B cell (primary cell): Measurements from ENCODE around the gene SSBP2. TPM values are rescaled to one million over a fixed set of nuclear protein-coding genes. Genes with fewer than 3 reads are reported as not detected.

ENCODE experiments used
- ATAC-seq: fragments of 200-7000 bp; cut with Tn5 transposase; one replicate; pipeline ENCODE4 v1.10.0; 2021; ENCODE audit warnings: low read depth, mild to moderate bottlenecking, moderate number of reproducible peaks, moderate library complexity
- CTCF ChIA-PET: fragments of 350-600 bp; sonication (Branson Sonifier 250); formaldehyde crosslinking; loops from one replicate; lab custom pipeline; 2021; ENCODE audit warnings: antibody characterized with exemption, inconsistent platforms; lab: Charles Lee
- POLR2A ChIA-PET: fragments of 350-600 bp; sonication (Branson Sonifier 250); formaldehyde crosslinking; loops from one replicate; lab custom pipeline; 2021; ENCODE audit warnings: antibody characterized with exemption; lab: Charles Lee
- DNase-seq: peaks from one replicate; pipeline ENCODE4 v3.0.0; 2013
- H2AFZ ChIP-seq: 2 replicates; pipeline ENCODE4 v1.6.1; 2012; ENCODE audit warnings: mild to moderate bottlenecking, low read depth, low read length; ENCODE audit not compliant: insufficient read depth, poor library complexity, severe bottlenecking
- H3K27ac ChIP-seq, 2 donors: 1 replicate in 1 of 2; 2 replicates in 1 of 2; pipeline ENCODE4 v1.5.1; 2012 to 2013; ENCODE audit warnings: low read length in 2 of 2, mild to moderate bottlenecking in 2 of 2, moderate library complexity in 1 of 2
- H3K27me3 ChIP-seq, 4 experiments: fragments of 200-600 bp in 1 of 4; sonication (generic) in 1 of 4; replicated peaks in 1 of 4; 1 replicate in 2 of 4; 2 replicates in 2 of 4; pipeline versions ENCODE4 v1.6.1 to v1.7.0; 2013 to 2016; ENCODE audit warnings: low read length in 3 of 4, mild to moderate bottlenecking in 2 of 4, mixed read lengths in 1 of 4, moderate library complexity in 1 of 4; ENCODE audit not compliant: insufficient read depth in 4 of 4, control insufficient read depth in 3 of 4; ENCODE audit errors: control extremely low read depth in 1 of 4
- H3K36me3 ChIP-seq, 2 experiments: replicated peaks in 1 of 2; 1 replicate in 1 of 2; 2 replicates in 1 of 2; pipeline versions ENCODE4 v1.6.1 to v1.7.1; 2013; ENCODE audit warnings: low read length in 1 of 2; ENCODE audit not compliant: insufficient read depth in 2 of 2, control insufficient read depth in 1 of 2; ENCODE audit errors: control extremely low read depth in 1 of 2, extremely low read depth in 1 of 2
- H3K4me1 ChIP-seq, 2 donors: fragments of 200-600 bp in 1 of 2; sonication (generic) in 1 of 2; 1 replicate in 1 of 2; 2 replicates in 1 of 2; pipeline versions ENCODE4 v1.5.1 to v1.6.1; 2013 to 2017; ENCODE audit warnings: low read length in 2 of 2; ENCODE audit not compliant: control insufficient read depth in 2 of 2, insufficient read depth in 2 of 2
- H3K4me2 ChIP-seq: replicated peaks from 2 replicates; pipeline ENCODE3; 2012; ENCODE audit warnings: mild to moderate bottlenecking, low read depth, low read length; ENCODE audit not compliant: poor library complexity, severe bottlenecking
- H3K4me3 ChIP-seq, 5 experiments: fragments of 200-600 bp in 1 of 5; sonication (generic) in 1 of 5; 1 replicate in 3 of 5; 2 replicates in 2 of 5; pipeline versions ENCODE4 v1.5.1 to v1.7.0; 2011 to 2016; ENCODE audit warnings: low read length in 4 of 5, mild to moderate bottlenecking in 4 of 5, low read depth in 2 of 5, control low read depth in 1 of 5, moderate library complexity in 1 of 5; ENCODE audit not compliant: insufficient read depth in 1 of 5; ENCODE audit errors: control extremely low read depth in 1 of 5, extremely low read depth in 1 of 5
- H3K79me2 ChIP-seq: fragments of 200-600 bp; sonication (generic); one replicate; pipeline ENCODE4 v1.6.0; 2016; ENCODE audit warnings: low read length; ENCODE audit not compliant: control insufficient read depth, insufficient read depth
- H3K9ac ChIP-seq: fragments of 200-600 bp; sonication (generic); 2 replicates; pipeline ENCODE4 v1.6.1; 2017; ENCODE audit warnings: mild to moderate bottlenecking, low read length, moderate library complexity
- H3K9me3 ChIP-seq, 3 donors: one replicate each; pipeline versions ENCODE4 v1.6.1 to v1.7.1; 2013; ENCODE audit warnings: low read length in 2 of 3; ENCODE audit not compliant: control insufficient read depth in 2 of 3, insufficient read depth in 1 of 3; ENCODE audit errors: control extremely low read depth in 1 of 3
- H4K20me1 ChIP-seq: 2 replicates; pipeline ENCODE4 v1.6.0; 2012; ENCODE audit warnings: mild to moderate bottlenecking, low read length; ENCODE audit not compliant: insufficient read depth, control insufficient read depth, poor library complexity, severe bottlenecking
- H3K27ac Mint-ChIP-seq: one replicate; pipeline ENCODE4 v1.8.0; 2021; ENCODE audit warnings: mixed read lengths
- H3K27me3 Mint-ChIP-seq: one replicate; pipeline ENCODE4 v1.8.0; 2021; ENCODE audit warnings: mixed read lengths
- H3K4me1 Mint-ChIP-seq: one replicate; pipeline ENCODE4 v1.8.0; 2021; ENCODE audit warnings: mixed read lengths
- H3K4me3 Mint-ChIP-seq: one replicate; pipeline ENCODE4 v1.8.0; 2021; ENCODE audit warnings: mixed read lengths
- H3K9me3 Mint-ChIP-seq: one replicate; pipeline ENCODE4 v1.8.0; 2022; ENCODE audit warnings: mixed read lengths; ENCODE audit not compliant: insufficient read depth
- EZH2 ChIP-seq: IDR thresholded peaks from 2 replicates; pipeline ENCODE4 v1.6.1; 2012; ENCODE audit warnings: borderline replicate concordance, low read depth, mild to moderate bottlenecking, moderate library complexity, low read length; ENCODE audit not compliant: insufficient read depth, poor library complexity, severe bottlenecking
- WGBS: methylation state at CpG from one replicate; pipeline ENCODE4 v1.1.5; 2013; ENCODE audit warnings: missing lambda C conversion rate; ENCODE audit not compliant: insufficient coverage; 5-methylcytosine and 5-hydroxymethylcytosine counted together
- intact Hi-C: fragments of 100-400 bp; cut with micrococcal nuclease; formaldehyde crosslinking; loops from one replicate; pipeline ENCODE4 v1.10.0; 2022
- polyA plus RNA-seq: library from polyadenylated mRNA; depleted of rRNA; stranded (reverse); fragments of >200 nt; gene quantifications from 2 replicates; pipeline ENCODE4 v1.2.3, GENCODE V29; 2012
- total RNA-seq, 2 donors: library from RNA; stranded (reverse); fragments of 120-200 nt in 1 of 2; gene quantifications; 1 replicate in 1 of 2; 2 replicates in 1 of 2; pipeline versions ENCODE4 v1.2.3 to v1.2.4, GENCODE V29; 2013 to 2022
- TF ChIP-seq, protein P1 (sequence below): fragments of 200-600 bp; IDR thresholded peaks from one replicate; pipeline ENCODE4 v1.8.0; 2022; ENCODE audit warnings: antibody characterized with exemption, mild to moderate bottlenecking

SSBP2 gene
- total and polyA plus RNA-seq, 2 donors (not counting 1 experiment from before 2014, with no cell fraction given): 40.9 to 49.6 TPM

GRCh38 chr5:81708889-81709288 is 42.0 kb downstream of the SSBP2 start:
- no peak overlapping the region for H3K4me3 ChIP-seq
- no peak overlapping the region for H3K9ac ChIP-seq
- H3K36me3 ChIP-seq: peaks cover 0 to 1% of the 10 kb centered on the region in 2 experiments
- H3K4me1 ChIP-seq: peaks cover 0 to 8% of the 10 kb centered on the region in 2 donors
- H3K27me3 ChIP-seq: no peaks in the 10 kb centered on the region
- ChIA-PET POLR2A (no interaction called here), CTCF (interaction anchor here (0.9 kb wide), 1 partner anchor 9 kb away, joined by 4 read pairs; no protein-coding TSS in a partner anchor)
- no peak overlapping the region for H3K27ac Mint-ChIP-seq
- peaks cover 48% of the 10 kb centered on the region for H4K20me1 ChIP-seq
- H3K4me2 ChIP-seq: no peak overlapping the region
- no peak overlapping the region for H3K4me3 Mint-ChIP-seq
- peaks cover 36% of the 10 kb centered on the region for H3K4me1 Mint-ChIP-seq
- WGBS: no CpG with 5 or more reads among the region's 1 CpG
- H3K79me2 ChIP-seq: peaks cover 78% of the 10 kb centered on the region
- no peak for TF ChIP-seq EZH2
- TF ChIP-seq, protein P1, sequence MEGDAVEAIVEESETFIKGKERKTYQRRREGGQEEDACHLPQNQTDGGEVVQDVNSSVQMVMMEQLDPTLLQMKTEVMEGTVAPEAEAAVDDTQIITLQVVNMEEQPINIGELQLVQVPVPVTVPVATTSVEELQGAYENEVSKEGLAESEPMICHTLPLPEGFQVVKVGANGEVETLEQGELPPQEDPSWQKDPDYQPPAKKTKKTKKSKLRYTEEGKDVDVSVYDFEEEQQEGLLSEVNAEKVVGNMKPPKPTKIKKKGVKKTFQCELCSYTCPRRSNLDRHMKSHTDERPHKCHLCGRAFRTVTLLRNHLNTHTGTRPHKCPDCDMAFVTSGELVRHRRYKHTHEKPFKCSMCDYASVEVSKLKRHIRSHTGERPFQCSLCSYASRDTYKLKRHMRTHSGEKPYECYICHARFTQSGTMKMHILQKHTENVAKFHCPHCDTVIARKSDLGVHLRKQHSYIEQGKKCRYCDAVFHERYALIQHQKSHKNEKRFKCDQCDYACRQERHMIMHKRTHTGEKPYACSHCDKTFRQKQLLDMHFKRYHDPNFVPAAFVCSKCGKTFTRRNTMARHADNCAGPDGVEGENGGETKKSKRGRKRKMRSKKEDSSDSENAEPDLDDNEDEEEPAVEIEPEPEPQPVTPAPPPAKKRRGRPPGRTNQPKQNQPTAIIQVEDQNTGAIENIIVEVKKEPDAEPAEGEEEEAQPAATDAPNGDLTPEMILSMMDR: no peak
- intact Hi-C loops: no loop called here
- peaks cover 2% of the 10 kb centered on the region for H3K9me3 Mint-ChIP-seq
- DNase-seq: no peak
- H3K9me3 ChIP-seq: no peaks in the 10 kb centered on the region
- no peaks in the 10 kb centered on the region for H3K27me3 Mint-ChIP-seq
- no peak overlapping the region for H3K27ac ChIP-seq
- no peak overlapping the region for H2AFZ ChIP-seq
- no peak for ATAC-seq

GRCh38 chr5:81703840-81704239 is 47.1 kb downstream of the SSBP2 start:
- peaks cover 84% of the 10 kb centered on the region for H3K79me2 ChIP-seq
- POLR2A ChIA-PET: no interaction called here
- no peak for TF ChIP-seq EZH2
- TF ChIP-seq, protein P1: no peak
- ATAC-seq (no peak), DNase-seq (no peak)
- H3K9ac ChIP-seq: no peak overlapping the region
- no peak overlapping the region for H3K27ac ChIP-seq
- Mint-ChIP-seq H3K27me3 (no peaks in the 10 kb centered on the region), H3K27ac (no peak overlapping the region), H3K4me3 (no peak overlapping the region), H3K4me1 (peaks cover 33% of the 10 kb centered on the region), H3K9me3 (peaks cover 5% of the 10 kb centered on the region)
- peaks cover 2 to 8% (median 7%) of the 10 kb centered on the region in 3 donors for H3K9me3 ChIP-seq
- no CpG with 5 or more reads among the region's 2 CpGs for WGBS
- H4K20me1 ChIP-seq: peaks cover 41% of the 10 kb centered on the region
- no peaks in the 10 kb centered on the region for H3K4me1 ChIP-seq
- CTCF ChIA-PET: no interaction called here
- H3K4me3 ChIP-seq: no peak overlapping the region
- intact Hi-C loops: no loop called here
- H3K4me2 ChIP-seq: no peak overlapping the region
- H3K36me3 ChIP-seq: peaks cover 0 to 3% of the 10 kb centered on the region in 2 experiments
- no peak overlapping the region for H2AFZ ChIP-seq
- H3K27me3 ChIP-seq: no peaks in the 10 kb centered on the region
